Aorta (tissue), 5 donors: ENCODE results near the gene GRIK4. TPM values are rescaled to one million over a fixed set of nuclear protein-coding genes. Genes with fewer than 3 reads are reported as not detected.

Source experiments
- ATAC-seq: fragments of 200-7000 bp; cut with Tn5 transposase; one replicate; pipeline ENCODE4 v1.9.1; 2022; ENCODE audit warnings: moderate library complexity; ENCODE audit not compliant: low FRiP score
- DNase-seq, 2 donors: peaks; one replicate each; pipeline ENCODE4 v3.0.0-alpha.2; 2020
- H3K27ac ChIP-seq, 2 donors: one replicate each; pipeline ENCODE4 v1.5.1; 2013; ENCODE audit warnings: low read length in 2 of 2, mild to moderate bottlenecking in 2 of 2, moderate library complexity in 2 of 2, control low read depth in 1 of 2, inconsistent platforms in 1 of 2, low read depth in 1 of 2
- H3K27me3 ChIP-seq, 2 donors: one replicate each; pipeline ENCODE4 v1.6.1; 2013; ENCODE audit warnings: control low read depth in 1 of 2, low read length in 1 of 2, mild to moderate bottlenecking in 1 of 2, moderate library complexity in 1 of 2; ENCODE audit not compliant: insufficient read depth in 2 of 2, control insufficient read depth in 1 of 2
- H3K36me3 ChIP-seq, 2 donors: one replicate each; pipeline ENCODE4 v1.6.1; 2013; ENCODE audit warnings: control low read depth in 1 of 2, low read length in 1 of 2, mild to moderate bottlenecking in 1 of 2; ENCODE audit not compliant: insufficient read depth in 2 of 2, control insufficient read depth in 1 of 2
- H3K4me1 ChIP-seq, 2 donors: one replicate each; pipeline ENCODE4 v1.6.1; 2013; ENCODE audit warnings: low read length in 2 of 2, control low read depth in 1 of 2, mild to moderate bottlenecking in 1 of 2, moderate library complexity in 1 of 2; ENCODE audit not compliant: insufficient read depth in 2 of 2, control insufficient read depth in 1 of 2
- H3K4me3 ChIP-seq, 2 donors: one replicate each; pipeline ENCODE4 v1.5.1; 2013; ENCODE audit warnings: low read length in 2 of 2, control low read depth in 1 of 2, mild to moderate bottlenecking in 1 of 2
- H3K9me3 ChIP-seq: one replicate; pipeline ENCODE4 v1.6.1; 2013; ENCODE audit warnings: mild to moderate bottlenecking, low read length; ENCODE audit not compliant: control insufficient read depth
- WGBS, 2 donors: extraction: QIAGEN DNeasy Blood & Tissue Kit; methylation state at CpG; one replicate each; pipeline ENCODE4 v1.1.7; 2013; 5-methylcytosine and 5-hydroxymethylcytosine counted together
- intact Hi-C, 2 donors: fragments of 100-400 bp; cut with DNase I; formaldehyde crosslinking; loops; one replicate each; pipeline versions ENCODE4 v1.14.2 to v1.15.0; 2022
- polyA plus RNA-seq, 2 donors: library from polyadenylated mRNA; stranded (reverse); fragments of 200-250 nt; gene quantifications; one replicate each; pipeline ENCODE4 v1.2.3, GENCODE V29; 2013
- total RNA-seq, 2 donors: library from RNA; stranded (reverse); fragmentation: NEBNext Ultra II Directional; extraction: Animal tissue kit (Norgen Biotek cat#: 25700); gene quantifications; one replicate each; pipeline ENCODE4 v1.2.1, GENCODE V29; 2021
- donor health status: healthy with polysubstance abuse.
- donor health status: Bipolar disorder and iron deficiency.
- donor health status: DM: no; HTN: no; CAD: no.
- donor health status: DM: no; HTN: no; CAD: no.
- donor health status: DM: yes; HTN: yes; CAD: no.

GRIK4 gene
- total and polyA plus RNA-seq, 4 donors = not detected

- no peak overlapping the region for H3K4me3 ChIP-seq
- DNase-seq (no peak), ATAC-seq (no peak)
- intact Hi-C loops = no loop called here
- H3K27ac ChIP-seq = no peak overlapping the region
- WGBS, 2 donors = 93 to 95% methylated on average over 12 of the region's 12 CpGs
- H3K36me3 ChIP-seq = no peaks in the 10 kb centered on the region
- no peaks in the 10 kb centered on the region for H3K9me3 ChIP-seq
- H3K27me3 ChIP-seq = no peaks in the 10 kb centered on the region
- H3K4me1 ChIP-seq = no peaks in the 10 kb centered on the region
These were observed 26.4 kb downstream of the GRIK4 start for GRCh38 chr11:120537996-120538395.

- Histone ChIP-seq H3K9me3 (no peaks in the 10 kb centered on the region), H3K4me3 (no peak overlapping the region), H3K4me1 (no peaks in the 10 kb centered on the region), H3K36me3 (no peaks in the 10 kb centered on the region), H3K27me3 (no peaks in the 10 kb centered on the region), H3K27ac (no peak overlapping the region)
- WGBS, 2 donors = 86 to 91% methylated on average over 2 of the region's 2 CpGs
- ATAC-seq = no peak
- intact Hi-C loops = no loop called here
- DNase-seq = no peak
These were observed 27.2 kb downstream of the GRIK4 start for GRCh38 chr11:120538707-120539106.

- Histone ChIP-seq H3K36me3 (no peaks in the 10 kb centered on the region), H3K9me3 (no peaks in the 10 kb centered on the region), H3K4me3 (no peak overlapping the region), H3K4me1 (no peaks in the 10 kb centered on the region), H3K27ac (no peak overlapping the region), H3K27me3 (no peaks in the 10 kb centered on the region)
- no peak for ATAC-seq
- intact Hi-C loops = no loop called here
- WGBS, 2 donors = 90 to 92% methylated on average over 9 of the region's 9 CpGs
- DNase-seq = no peak
These were observed 28.3 kb downstream of the GRIK4 start for GRCh38 chr11:120539667-120540369.

GRCh38 chr11:120540744-120541465 lies 29.4 kb downstream of the GRIK4 start:
- Histone ChIP-seq H3K4me1 (no peaks in the 10 kb centered on the region), H3K4me3 (no peak overlapping the region), H3K9me3 (no peaks in the 10 kb centered on the region), H3K27ac (no peak overlapping the region), H3K27me3 (no peaks in the 10 kb centered on the region), H3K36me3 (no peaks in the 10 kb centered on the region)
- no peak for DNase-seq
- ATAC-seq = no peak
- intact Hi-C loops = no loop called here
- WGBS, 2 donors = 50 to 63% methylated on average over 8 of the region's 8 CpGs

- Histone ChIP-seq H3K4me1 (no peaks in the 10 kb centered on the region), H3K9me3 (no peaks in the 10 kb centered on the region), H3K36me3 (no peaks in the 10 kb centered on the region), H3K4me3 (no peak overlapping the region), H3K27ac (no peak overlapping the region), H3K27me3 (no peaks in the 10 kb centered on the region)
- DNase-seq = no peak
- ATAC-seq = no peak
- intact Hi-C loops = no loop called here
- 79 to 84% methylated on average over 6 of the region's 6 CpGs for WGBS, 2 donors
These were observed 32.1 kb downstream of the GRIK4 start for GRCh38 chr11:120543521-120544215.

GRCh38 chr11:120545813-120546212 lies 34.3 kb downstream of the GRIK4 start:
- Histone ChIP-seq H3K9me3 (no peaks in the 10 kb centered on the region), H3K27ac (no peak overlapping the region), H3K4me3 (no peak overlapping the region), H3K36me3 (no peaks in the 10 kb centered on the region), H3K4me1 (no peaks in the 10 kb centered on the region), H3K27me3 (no peaks in the 10 kb centered on the region)
- no peak for DNase-seq
- 86 to 91% methylated on average over 7 of the region's 7 CpGs for WGBS, 2 donors
- ATAC-seq = no peak
- intact Hi-C loops = loop anchor here in 1 of 2 donors (5.0 kb wide), 1 partner anchor 336 kb away; no protein-coding TSS in a partner anchor

GRCh38 chr11:120546312-120547205 lies 35.0 kb downstream of the GRIK4 start:
- intact Hi-C loops = loop anchor here in 1 of 2 donors (5.0 kb wide), 1 partner anchor 336 kb away; no protein-coding TSS in a partner anchor

GRCh38 chr11:120547316-120547715 lies 35.8 kb downstream of the GRIK4 start:
- 69 to 71% methylated on average over 10 of the region's 10 CpGs for WGBS, 2 donors
- no peaks in the 10 kb centered on the region for H3K36me3 ChIP-seq
- H3K9me3 ChIP-seq = no peaks in the 10 kb centered on the region
- H3K4me3 ChIP-seq = no peak overlapping the region
- DNase-seq = no peak
- H3K27me3 ChIP-seq = no peaks in the 10 kb centered on the region
- H3K4me1 ChIP-seq = no peaks in the 10 kb centered on the region
- intact Hi-C loops = loop anchor here in 1 of 2 donors (5.0 kb wide), 1 partner anchor 335 kb away; no protein-coding TSS in a partner anchor
- peak overlapping the region in 1 of 2 donors; percentile 28 for H3K27ac ChIP-seq
- no peak for ATAC-seq

More at GRCh38 chr11:120546312-120547205, 35.0 kb downstream of the GRIK4 start:
- H3K36me3 ChIP-seq = no peaks in the 10 kb centered on the region
- peak overlapping the region in 1 of 2 donors; percentile 28 for H3K27ac ChIP-seq
- ATAC-seq (peak; percentile 72), DNase-seq (peak; percentile 89 to 93)
- no peaks in the 10 kb centered on the region for H3K9me3 ChIP-seq
- H3K27me3 ChIP-seq = no peaks in the 10 kb centered on the region
- H3K4me1 ChIP-seq = no peaks in the 10 kb centered on the region
- WGBS, 2 donors = 69 to 74% methylated on average over 17 of the region's 17 CpGs
- H3K4me3 ChIP-seq = no peak overlapping the region
